ENCODE data around the gene UBASH3B. TPM values are rescaled to one million over a fixed set of nuclear protein-coding genes. Genes with fewer than 3 reads are reported as not detected.

Gene UBASH3B
- total and polyA plus RNA-seq, 2 of the 13 experiments (the other 11 are each of a cell fraction or from before 2014, with no cell fraction given): 4.4 to 7.6 TPM

DNA sequence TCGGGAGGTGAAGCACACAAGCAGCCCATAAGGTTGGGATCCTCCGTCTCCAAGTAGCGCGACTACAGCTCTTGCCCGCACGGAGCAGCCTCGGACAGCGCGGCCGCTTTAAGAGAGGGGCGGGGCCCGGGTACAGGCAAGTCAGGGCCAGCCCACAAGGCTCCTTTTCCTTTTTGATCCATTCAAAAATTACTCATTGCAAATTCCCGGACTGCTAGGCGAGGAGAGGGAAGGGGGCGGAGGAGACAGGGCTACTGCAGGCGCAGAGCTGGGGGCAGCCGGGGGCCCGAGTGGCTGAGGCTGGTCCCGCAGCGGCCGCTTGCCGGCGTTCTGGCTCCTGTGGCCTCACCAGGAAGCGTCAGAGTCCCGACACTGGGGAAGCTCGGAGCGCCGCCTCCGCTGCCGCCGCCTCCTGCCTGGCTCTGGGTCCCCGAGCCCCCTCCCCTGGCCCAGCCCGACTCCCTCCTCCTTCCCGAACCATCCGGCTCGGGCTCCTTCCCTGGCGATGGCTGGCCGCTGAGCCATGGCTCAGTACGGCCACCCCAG, at the start of gene UBASH3B (continued):
- TF ChIP-seq, protein P1, sequence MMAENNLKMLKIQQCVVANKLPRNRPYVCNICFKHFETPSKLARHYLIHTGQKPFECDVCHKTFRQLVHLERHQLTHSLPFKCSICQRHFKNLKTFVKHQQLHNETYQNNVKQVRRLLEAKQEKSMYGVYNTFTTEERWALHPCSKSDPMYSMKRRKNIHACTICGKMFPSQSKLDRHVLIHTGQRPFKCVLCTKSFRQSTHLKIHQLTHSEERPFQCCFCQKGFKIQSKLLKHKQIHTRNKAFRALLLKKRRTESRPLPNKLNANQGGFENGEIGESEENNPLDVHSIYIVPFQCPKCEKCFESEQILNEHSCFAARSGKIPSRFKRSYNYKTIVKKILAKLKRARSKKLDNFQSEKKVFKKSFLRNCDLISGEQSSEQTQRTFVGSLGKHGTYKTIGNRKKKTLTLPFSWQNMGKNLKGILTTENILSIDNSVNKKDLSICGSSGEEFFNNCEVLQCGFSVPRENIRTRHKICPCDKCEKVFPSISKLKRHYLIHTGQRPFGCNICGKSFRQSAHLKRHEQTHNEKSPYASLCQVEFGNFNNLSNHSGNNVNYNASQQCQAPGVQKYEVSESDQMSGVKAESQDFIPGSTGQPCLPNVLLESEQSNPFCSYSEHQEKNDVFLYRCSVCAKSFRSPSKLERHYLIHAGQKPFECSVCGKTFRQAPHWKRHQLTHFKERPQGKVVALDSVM (CRISPR knock-in tag; IDR thresholded peaks at IDR 0.05): no peak
- TF ChIP-seq, protein P2, sequence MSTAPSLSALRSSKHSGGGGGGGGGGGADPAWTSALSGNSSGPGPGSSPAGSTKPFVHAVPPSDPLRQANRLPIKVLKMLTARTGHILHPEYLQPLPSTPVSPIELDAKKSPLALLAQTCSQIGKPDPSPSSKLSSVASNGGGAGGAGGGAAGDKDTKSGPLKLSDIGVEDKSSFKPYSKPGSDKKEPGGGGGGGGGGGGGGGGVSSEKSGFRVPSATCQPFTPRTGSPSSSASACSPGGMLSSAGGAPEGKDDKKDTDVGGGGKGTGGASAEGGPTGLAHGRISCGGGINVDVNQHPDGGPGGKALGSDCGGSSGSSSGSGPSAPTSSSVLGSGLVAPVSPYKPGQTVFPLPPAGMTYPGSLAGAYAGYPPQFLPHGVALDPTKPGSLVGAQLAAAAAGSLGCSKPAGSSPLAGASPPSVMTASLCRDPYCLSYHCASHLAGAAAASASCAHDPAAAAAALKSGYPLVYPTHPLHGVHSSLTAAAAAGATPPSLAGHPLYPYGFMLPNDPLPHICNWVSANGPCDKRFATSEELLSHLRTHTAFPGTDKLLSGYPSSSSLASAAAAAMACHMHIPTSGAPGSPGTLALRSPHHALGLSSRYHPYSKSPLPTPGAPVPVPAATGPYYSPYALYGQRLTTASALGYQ (CRISPR knock-in tag; IDR thresholded peaks at IDR 0.05): no peak
- TF ChIP-seq POGZ (CRISPR knock-in tag; IDR thresholded peaks at IDR 0.05) (no peak), TEAD3 (CRISPR knock-in tag; optimal IDR thresholded peaks at IDR 0.05; ENCODE audit: borderline replicate concordance) (no peak), SP1 (IDR thresholded peaks at IDR 0.05) (no peak), SP1 (CRISPR knock-in tag; IDR thresholded peaks at IDR 0.05) (no peak), SSRP1 (CRISPR knock-in tag; IDR thresholded peaks at IDR 0.05) (no peak), KDM4B (CRISPR knock-in tag; IDR thresholded peaks at IDR 0.05) (no peak), HNRNPLL (IDR thresholded peaks at IDR 0.05; ENCODE audit: low read depth, low read length, poor library complexity, severe bottlenecking) (no peak), CEBPG (CRISPR knock-in tag; IDR thresholded peaks at IDR 0.05) (no peak), YEATS4 (CRISPR knock-in tag; IDR thresholded peaks at IDR 0.05; ENCODE audit: borderline replicate concordance) (peak; percentile 34), ZNF790 (CRISPR knock-in tag; IDR thresholded peaks at IDR 0.05; ENCODE audit: borderline replicate concordance) (no peak), ZNF296 (CRISPR knock-in tag; conservative IDR thresholded peaks at IDR 0.05) (no peak), FOSL2 (CRISPR knock-in tag; IDR thresholded peaks at IDR 0.05) (no peak; the same call in 1 of the 2 replicates)
- TF ChIP-seq, protein P3, sequence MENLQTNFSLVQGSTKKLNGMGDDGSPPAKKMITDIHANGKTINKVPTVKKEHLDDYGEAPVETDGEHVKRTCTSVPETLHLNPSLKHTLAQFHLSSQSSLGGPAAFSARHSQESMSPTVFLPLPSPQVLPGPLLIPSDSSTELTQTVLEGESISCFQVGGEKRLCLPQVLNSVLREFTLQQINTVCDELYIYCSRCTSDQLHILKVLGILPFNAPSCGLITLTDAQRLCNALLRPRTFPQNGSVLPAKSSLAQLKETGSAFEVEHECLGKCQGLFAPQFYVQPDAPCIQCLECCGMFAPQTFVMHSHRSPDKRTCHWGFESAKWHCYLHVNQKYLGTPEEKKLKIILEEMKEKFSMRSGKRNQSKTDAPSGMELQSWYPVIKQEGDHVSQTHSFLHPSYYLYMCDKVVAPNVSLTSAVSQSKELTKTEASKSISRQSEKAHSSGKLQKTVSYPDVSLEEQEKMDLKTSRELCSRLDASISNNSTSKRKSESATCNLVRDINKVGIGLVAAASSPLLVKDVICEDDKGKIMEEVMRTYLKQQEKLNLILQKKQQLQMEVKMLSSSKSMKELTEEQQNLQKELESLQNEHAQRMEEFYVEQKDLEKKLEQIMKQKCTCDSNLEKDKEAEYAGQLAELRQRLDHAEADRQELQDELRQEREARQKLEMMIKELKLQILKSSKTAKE (CRISPR knock-in tag; IDR thresholded peaks at IDR 0.05; ENCODE audit: borderline replicate concordance): no peak
- TF ChIP-seq, protein P4, sequence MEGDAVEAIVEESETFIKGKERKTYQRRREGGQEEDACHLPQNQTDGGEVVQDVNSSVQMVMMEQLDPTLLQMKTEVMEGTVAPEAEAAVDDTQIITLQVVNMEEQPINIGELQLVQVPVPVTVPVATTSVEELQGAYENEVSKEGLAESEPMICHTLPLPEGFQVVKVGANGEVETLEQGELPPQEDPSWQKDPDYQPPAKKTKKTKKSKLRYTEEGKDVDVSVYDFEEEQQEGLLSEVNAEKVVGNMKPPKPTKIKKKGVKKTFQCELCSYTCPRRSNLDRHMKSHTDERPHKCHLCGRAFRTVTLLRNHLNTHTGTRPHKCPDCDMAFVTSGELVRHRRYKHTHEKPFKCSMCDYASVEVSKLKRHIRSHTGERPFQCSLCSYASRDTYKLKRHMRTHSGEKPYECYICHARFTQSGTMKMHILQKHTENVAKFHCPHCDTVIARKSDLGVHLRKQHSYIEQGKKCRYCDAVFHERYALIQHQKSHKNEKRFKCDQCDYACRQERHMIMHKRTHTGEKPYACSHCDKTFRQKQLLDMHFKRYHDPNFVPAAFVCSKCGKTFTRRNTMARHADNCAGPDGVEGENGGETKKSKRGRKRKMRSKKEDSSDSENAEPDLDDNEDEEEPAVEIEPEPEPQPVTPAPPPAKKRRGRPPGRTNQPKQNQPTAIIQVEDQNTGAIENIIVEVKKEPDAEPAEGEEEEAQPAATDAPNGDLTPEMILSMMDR (CRISPR knock-in tag; IDR thresholded peaks at IDR 0.05): peak; percentile 27; the same call in 1 of the 2 replicates
- TF ChIP-seq, protein P5, sequence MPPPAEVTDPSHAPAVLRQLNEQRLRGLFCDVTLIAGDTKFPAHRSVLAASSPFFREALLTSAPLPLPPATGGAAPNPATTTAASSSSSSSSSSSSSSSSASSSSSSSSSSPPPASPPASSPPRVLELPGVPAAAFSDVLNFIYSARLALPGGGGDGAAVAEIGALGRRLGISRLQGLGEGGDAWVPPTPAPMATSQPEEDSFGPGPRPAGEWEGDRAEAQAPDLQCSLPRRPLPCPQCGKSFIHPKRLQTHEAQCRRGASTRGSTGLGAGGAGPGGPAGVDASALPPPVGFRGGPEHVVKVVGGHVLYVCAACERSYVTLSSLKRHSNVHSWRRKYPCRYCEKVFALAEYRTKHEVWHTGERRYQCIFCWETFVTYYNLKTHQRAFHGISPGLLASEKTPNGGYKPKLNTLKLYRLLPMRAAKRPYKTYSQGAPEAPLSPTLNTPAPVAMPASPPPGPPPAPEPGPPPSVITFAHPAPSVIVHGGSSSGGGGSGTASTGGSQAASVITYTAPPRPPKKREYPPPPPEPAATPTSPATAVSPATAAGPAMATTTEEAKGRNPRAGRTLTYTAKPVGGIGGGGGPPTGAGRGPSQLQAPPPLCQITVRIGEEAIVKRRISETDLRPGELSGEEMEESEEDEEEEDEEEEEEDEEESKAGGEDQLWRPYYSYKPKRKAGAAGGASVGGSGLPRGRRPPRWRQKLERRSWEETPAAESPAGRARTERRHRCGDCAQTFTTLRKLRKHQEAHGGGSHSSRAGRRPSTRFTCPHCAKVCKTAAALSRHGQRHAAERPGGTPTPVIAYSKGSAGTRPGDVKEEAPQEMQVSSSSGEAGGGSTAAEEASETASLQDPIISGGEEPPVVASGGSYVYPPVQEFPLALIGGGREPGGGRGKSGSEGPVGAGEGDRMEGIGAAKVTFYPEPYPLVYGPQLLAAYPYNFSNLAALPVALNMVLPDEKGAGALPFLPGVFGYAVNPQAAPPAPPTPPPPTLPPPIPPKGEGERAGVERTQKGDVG (CRISPR knock-in tag; IDR thresholded peaks at IDR 0.05; ENCODE audit: borderline replicate concordance): no peak
- TF ChIP-seq, protein P6, sequence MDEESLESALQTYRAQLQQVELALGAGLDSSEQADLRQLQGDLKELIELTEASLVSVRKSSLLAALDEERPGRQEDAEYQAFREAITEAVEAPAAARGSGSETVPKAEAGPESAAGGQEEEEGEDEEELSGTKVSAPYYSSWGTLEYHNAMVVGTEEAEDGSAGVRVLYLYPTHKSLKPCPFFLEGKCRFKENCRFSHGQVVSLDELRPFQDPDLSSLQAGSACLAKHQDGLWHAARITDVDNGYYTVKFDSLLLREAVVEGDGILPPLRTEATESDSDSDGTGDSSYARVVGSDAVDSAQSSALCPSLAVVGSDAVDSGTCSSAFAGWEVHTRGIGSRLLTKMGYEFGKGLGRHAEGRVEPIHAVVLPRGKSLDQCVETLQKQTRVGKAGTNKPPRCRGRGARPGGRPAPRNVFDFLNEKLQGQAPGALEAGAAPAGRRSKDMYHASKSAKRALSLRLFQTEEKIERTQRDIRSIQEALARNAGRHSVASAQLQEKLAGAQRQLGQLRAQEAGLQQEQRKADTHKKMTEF (CRISPR knock-in tag; IDR thresholded peaks at IDR 0.05): peak; percentile 35; the same call in 1 of the 2 replicates

Data from HepG2 (cell line).